SJCRH30 (cell line): ENCODE data around the gene FAM174C. TPM values are rescaled to one million over a fixed set of nuclear protein-coding genes. Genes with fewer than 3 reads are reported as not detected.
"Not testable (repeated sequence)": the region's sequence is repeated elsewhere in the genome, so short reads cannot be mapped to it uniquely, and the experiment has no call there.

Source experiments
- DNase-seq, 2 experiments: peaks; one replicate each; pipeline ENCODE4 v3.0.0-alpha.2; 2015 to 2020
- H3K27ac ChIP-seq: fragments of 250-450 bp; sonication (Bioruptor Pico); 2 replicates; pipeline ENCODE4 v1.5.1; 2020; ENCODE audit warnings: mild to moderate bottlenecking, moderate library complexity
- H3K27me3 ChIP-seq: fragments of 250-450 bp; sonication (Bioruptor Pico); 2 replicates; pipeline ENCODE4 v1.5.1; 2020; ENCODE audit warnings: mild to moderate bottlenecking, moderate library complexity
- H3K36me3 ChIP-seq: fragments of 250-450 bp; sonication (Bioruptor Pico); 2 replicates; pipeline ENCODE4 v1.5.1; 2020; ENCODE audit warnings: mild to moderate bottlenecking, moderate library complexity
- H3K4me1 ChIP-seq: fragments of 250-450 bp; sonication (Bioruptor Pico); 2 replicates; pipeline ENCODE4 v1.5.1; 2020; ENCODE audit warnings: mild to moderate bottlenecking, moderate library complexity
- H3K4me3 ChIP-seq: fragments of 250-450 bp; sonication (Bioruptor Pico); 2 replicates; pipeline ENCODE4 v1.5.1; 2020; ENCODE audit warnings: mild to moderate bottlenecking, moderate library complexity
- H3K9me3 ChIP-seq: fragments of 250-450 bp; sonication (Bioruptor Pico); replicated peaks from 2 replicates; pipeline ENCODE4 v1.5.1; 2020; ENCODE audit warnings: mild to moderate bottlenecking, moderate library complexity
- total RNA-seq: library from RNA; depleted of rRNA; stranded (reverse); fragments of >200 nt; shearing (Covaris generic); gene quantifications from 2 replicates; pipeline ENCODE4 v1.2.3, GENCODE V29; 2014

The FAM174C gene
- total RNA-seq, 1 experiment from 2014 or later = 25.1 TPM

DNA sequence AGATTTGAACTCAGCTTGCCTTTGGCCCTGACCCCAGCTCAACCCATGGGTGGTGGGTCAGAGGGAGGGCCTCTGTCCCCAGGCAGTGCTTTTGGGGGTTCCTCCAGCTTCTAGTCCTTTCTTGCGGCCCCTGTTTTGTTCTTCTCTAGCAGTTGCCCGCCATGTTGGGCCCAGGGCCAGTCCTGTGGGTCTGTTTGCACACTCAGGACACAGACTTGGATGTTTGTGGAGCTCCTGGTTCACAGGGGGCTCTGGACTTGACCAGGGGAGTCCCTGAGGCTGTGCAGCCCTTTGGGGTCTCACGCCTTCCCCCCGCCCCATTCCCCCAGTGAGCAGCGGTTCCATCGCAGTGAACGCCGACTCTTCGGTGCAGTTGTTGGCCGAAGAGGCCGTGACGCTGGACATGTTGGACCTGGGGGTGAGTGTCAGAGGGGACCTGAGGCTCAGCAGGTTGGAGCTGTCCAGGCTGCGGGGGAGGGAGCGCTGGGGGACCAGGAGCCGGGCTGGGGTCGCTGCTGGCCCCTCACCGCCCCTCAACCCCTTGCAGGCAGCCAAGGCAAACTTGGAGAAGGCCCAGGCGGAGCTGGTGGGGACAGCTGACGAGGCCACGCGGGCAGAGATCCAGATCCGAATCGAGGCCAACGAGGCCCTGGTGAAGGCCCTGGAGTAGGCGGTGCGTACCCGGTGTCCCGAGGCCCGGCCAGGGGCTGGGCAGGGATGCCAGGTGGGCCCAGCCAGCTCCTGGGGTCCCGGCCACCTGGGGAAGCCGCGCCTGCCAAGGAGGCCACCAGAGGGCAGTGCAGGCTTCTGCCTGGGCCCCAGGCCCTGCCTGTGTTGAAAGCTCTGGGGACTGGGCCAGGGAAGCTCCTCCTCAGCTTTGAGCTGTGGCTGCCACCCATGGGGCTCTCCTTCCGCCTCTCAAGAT is 31.3 kb upstream of the FAM174C start:
- H3K9me3 ChIP-seq = no peaks in the 10 kb centered on the region
- H3K36me3 ChIP-seq = no peaks in the 10 kb centered on the region
- DNase-seq = peak; percentile 75 to 80
- H3K27me3 ChIP-seq = no peaks in the 10 kb centered on the region
- no peak overlapping the region for H3K27ac ChIP-seq
- no peak overlapping the region for H3K4me3 ChIP-seq
- H3K4me1 ChIP-seq = peaks cover 9% of the 10 kb centered on the region; the same call in 1 of the 2 replicates

GRCh38 chr19:1244693-1245451 is 30.5 kb upstream of the FAM174C start:
- Histone ChIP-seq H3K9me3 (no peaks in the 10 kb centered on the region), H3K27ac (no peak overlapping the region), H3K27me3 (no peaks in the 10 kb centered on the region), H3K4me1 (peaks cover 9% of the 10 kb centered on the region; the same call in 1 of the 2 replicates), H3K36me3 (peaks cover 2% of the 10 kb centered on the region; the same call in 1 of the 2 replicates), H3K4me3 (no peak overlapping the region)
- no peak for DNase-seq

GRCh38 chr19:1245494-1246264 is 29.7 kb upstream of the FAM174C start:
- H3K4me3 ChIP-seq = no peak overlapping the region
- peaks cover 9% of the 10 kb centered on the region; the same call in 1 of the 2 replicates for H3K4me1 ChIP-seq
- DNase-seq = no peak
- H3K9me3 ChIP-seq = no peaks in the 10 kb centered on the region
- no peak overlapping the region for H3K27ac ChIP-seq
- no peaks in the 10 kb centered on the region for H3K27me3 ChIP-seq
- H3K36me3 ChIP-seq = peaks cover 3% of the 10 kb centered on the region; the same call in 1 of the 2 replicates

- H3K36me3 ChIP-seq = peaks cover 11% of the 10 kb centered on the region; the same call in 1 of the 2 replicates
- not testable (repeated sequence) for DNase-seq, H3K4me3 ChIP-seq
Observed at GRCh38 chr19:1246265-1247087, 28.9 kb upstream of the FAM174C start.

GRCh38 chr19:1247748-1248138 is 27.6 kb upstream of the FAM174C start:
- Histone ChIP-seq H3K4me3 (peak overlapping the region; percentile 78), H3K9me3 (no peaks in the 10 kb centered on the region), H3K36me3 (peaks cover 15% of the 10 kb centered on the region; the same call in 1 of the 2 replicates), H3K27ac (peak overlapping the region; percentile 86), H3K27me3 (no peaks in the 10 kb centered on the region), H3K4me1 (peaks cover 12% of the 10 kb centered on the region)
- DNase-seq = no peak

More at GRCh38 chr19:1246265-1247087, 28.9 kb upstream of the FAM174C start:
- H3K27ac ChIP-seq, H3K27me3 ChIP-seq, H3K4me1 ChIP-seq, H3K9me3 ChIP-seq: not testable (repeated sequence)

DNA sequence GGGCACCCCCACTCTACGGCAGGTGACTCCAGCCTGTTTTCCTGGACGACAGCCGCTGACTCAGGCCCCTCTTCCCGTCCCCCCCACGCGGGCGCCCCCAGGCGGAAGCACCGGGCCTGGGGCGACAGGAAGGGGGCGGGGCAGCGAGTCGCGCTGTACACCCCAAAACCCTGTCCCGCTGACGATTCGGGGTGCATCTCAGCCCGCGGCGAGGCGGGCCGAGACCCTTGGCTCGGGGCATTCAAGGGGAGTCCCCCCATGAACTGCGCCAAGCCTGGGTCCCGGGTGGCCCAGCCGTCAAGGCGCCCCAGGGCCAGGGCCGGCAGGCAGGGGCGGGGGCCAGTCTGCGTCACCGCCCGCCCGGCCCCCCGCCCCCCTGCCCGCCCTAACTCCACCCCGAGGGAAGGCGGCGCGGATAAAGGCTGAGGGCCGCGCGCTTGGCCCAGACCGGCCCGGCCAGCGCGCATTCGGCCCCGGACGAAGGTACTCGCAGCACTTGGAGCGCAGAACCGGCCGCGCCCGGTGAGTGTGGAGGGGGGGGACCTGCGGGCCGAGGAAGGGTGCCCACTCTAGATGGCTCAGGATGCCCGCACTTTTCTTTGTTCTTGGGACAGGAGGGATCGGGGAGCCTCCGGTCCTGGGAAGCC is 27.1 kb upstream of the FAM174C start, which contains the start of gene MIDN:
Gene MIDN, plus strand, starts transcription at position 445 of the 647 bp plus-strand sequence. CDS start 1,714 bp downstream, outside the sequence.
- peak within 1 kb of the TSS; percentile 78 for H3K4me3 ChIP-seq
- no peaks in the 10 kb centered on the region for H3K9me3 ChIP-seq
- no peaks in the 10 kb centered on the region for H3K27me3 ChIP-seq
- H3K4me1 ChIP-seq = peaks cover 13% of the 10 kb centered on the region
- peak within 1 kb of the TSS; percentile 91 for H3K27ac ChIP-seq
- DNase-seq = peak; percentile 78 to 85
- peaks cover 15% of the 10 kb centered on the region; the same call in 1 of the 2 replicates for H3K36me3 ChIP-seq

- no peaks in the 10 kb centered on the region for H3K27me3 ChIP-seq
- H3K36me3 ChIP-seq = peaks cover 19% of the 10 kb centered on the region
- peak overlapping the region; percentile 78 for H3K4me3 ChIP-seq
- peak overlapping the region; percentile 91 for H3K27ac ChIP-seq
- no peaks in the 10 kb centered on the region for H3K9me3 ChIP-seq
- DNase-seq = peak in 1 of 2 experiments; percentile 87
- peaks cover 18% of the 10 kb centered on the region for H3K4me1 ChIP-seq
Observed at GRCh38 chr19:1248786-1249297, 26.5 kb upstream of the FAM174C start.

GRCh38 chr19:1249298-1249989 is 25.9 kb upstream of the FAM174C start:
- Histone ChIP-seq H3K27me3 (no peaks in the 10 kb centered on the region), H3K36me3 (peaks cover 24% of the 10 kb centered on the region), H3K27ac (peak overlapping the region; percentile 91), H3K9me3 (no peaks in the 10 kb centered on the region), H3K4me3 (peak overlapping the region; percentile 78), H3K4me1 (peaks cover 19% of the 10 kb centered on the region)
- DNase-seq = peak; percentile 89 to 95

DNA sequence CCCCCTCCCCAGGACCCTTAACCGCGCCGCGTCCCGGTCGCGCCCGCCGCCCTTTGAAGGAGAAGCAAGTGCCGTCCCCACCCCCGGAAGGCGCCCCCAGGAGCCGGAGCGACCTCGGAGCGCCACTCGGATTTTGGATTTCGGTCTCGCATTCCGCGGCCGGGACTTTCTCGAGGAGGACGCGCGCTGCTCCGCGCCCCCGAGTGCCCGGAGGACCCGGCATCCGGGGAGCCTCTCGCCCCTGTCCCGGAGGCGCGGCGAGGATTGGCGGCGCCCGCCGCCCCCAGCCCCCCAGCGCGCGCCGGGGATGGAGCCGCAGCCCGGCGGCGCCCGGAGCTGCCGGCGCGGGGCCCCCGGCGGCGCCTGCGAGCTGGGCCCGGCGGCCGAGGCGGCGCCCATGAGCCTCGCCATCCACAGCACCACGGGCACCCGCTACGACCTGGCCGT is 25.3 kb upstream of the FAM174C start:
- peaks cover 30% of the 10 kb centered on the region for H3K36me3 ChIP-seq
- H3K27me3 ChIP-seq = no peaks in the 10 kb centered on the region
- peak overlapping the region; percentile 78 for H3K4me3 ChIP-seq
- H3K4me1 ChIP-seq = peaks cover 16% of the 10 kb centered on the region
- H3K27ac ChIP-seq = peak overlapping the region; percentile 46
- DNase-seq = no peak
- H3K9me3 ChIP-seq = no peaks in the 10 kb centered on the region

- DNase-seq = peak; percentile 61 to 65
- Histone ChIP-seq H3K27ac (peak overlapping the region; percentile 35; the same call in 1 of the 2 replicates), H3K36me3 (peaks cover 36% of the 10 kb centered on the region), H3K9me3 (no peaks in the 10 kb centered on the region), H3K27me3 (no peaks in the 10 kb centered on the region), H3K4me1 (peaks cover 16% of the 10 kb centered on the region), H3K4me3 (peak overlapping the region; percentile 78)
Observed at GRCh38 chr19:1250437-1251260, 24.7 kb upstream of the FAM174C start.

DNA sequence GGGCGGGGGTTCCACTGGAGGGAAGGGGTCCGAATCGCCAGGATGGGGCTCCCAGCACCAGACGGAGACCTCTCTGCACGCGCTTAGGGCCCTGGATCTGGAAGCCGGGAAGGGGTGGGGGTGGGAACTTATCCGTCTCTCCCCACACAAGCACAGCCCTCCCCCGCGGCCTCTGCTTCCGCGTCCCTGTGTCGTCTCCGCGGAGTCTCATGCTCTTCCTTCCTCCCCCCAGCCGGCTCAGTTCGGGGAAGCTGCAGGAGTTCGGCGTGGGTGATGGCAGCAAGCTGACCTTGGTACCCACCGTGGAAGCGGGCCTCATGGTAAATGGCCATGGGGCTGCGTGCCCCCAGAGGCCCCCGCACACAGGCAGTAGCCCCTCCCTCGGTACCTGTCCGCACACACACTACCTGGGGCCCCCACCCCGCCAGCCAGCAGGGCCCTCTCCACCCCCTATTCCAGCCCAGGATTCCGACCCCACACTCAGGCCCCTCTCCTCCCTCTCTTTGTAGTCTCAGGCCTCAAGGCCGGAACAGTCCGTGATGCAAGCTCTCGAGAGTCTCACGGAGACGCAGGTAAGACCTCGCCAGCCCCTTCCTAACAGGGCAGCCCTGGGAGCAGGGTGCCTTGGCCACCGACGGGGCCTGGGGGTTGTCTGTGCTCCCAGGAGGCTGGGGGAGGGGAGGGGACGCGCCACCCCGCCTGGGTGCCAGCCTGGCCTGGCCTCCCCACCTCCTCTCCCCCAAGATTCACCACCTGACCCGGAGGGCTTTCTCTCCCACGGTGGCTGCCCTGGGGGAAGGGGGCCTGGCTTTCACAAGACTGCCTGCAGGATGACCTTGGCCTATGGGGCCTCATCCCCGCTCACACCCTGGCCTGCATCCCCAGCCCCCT is 23.8 kb upstream of the FAM174C start:
- Histone ChIP-seq H3K4me1 (peaks cover 16% of the 10 kb centered on the region), H3K27me3 (no peaks in the 10 kb centered on the region), H3K27ac (peak overlapping the region; percentile 35; the same call in 1 of the 2 replicates), H3K9me3 (no peaks in the 10 kb centered on the region), H3K4me3 (peak overlapping the region; percentile 78), H3K36me3 (peaks cover 41% of the 10 kb centered on the region)
- DNase-seq = peak; percentile 70 to 74
